HCT116 (cell line): ENCODE data around the gene PPP1R13L. TPM values are rescaled to one million over a fixed set of nuclear protein-coding genes. Genes with fewer than 3 reads are reported as not detected.
"Not testable (repeated sequence)": the region's sequence is repeated elsewhere in the genome, so short reads cannot be mapped to it uniquely, and the experiment has no call there.

Experiments used
- ATAC-seq: fragments of 200-7000 bp; cut with Tn5 transposase; 2 replicates; pipeline ENCODE4 v1.9.1; 2020; ENCODE audit warnings: mild to moderate bottlenecking, moderate library complexity
- BruUV-seq: library from RNA; stranded (reverse); fragments of 400-500 nt; replicated peaks from 2 replicates; lab custom pipeline; 2021; lab: Mats Ljungman, UMichigan
- CTCF ChIA-PET: fragments of 300-600 bp; sonication (Branson Sonifier 250); formaldehyde crosslinking; loops from one replicate; lab custom pipeline; 2021; ENCODE audit warnings: antibody characterized with exemption; lab: Charles Lee
- POLR2A ChIA-PET: fragments of 300-600, 350-600 bp; sonication (Branson Sonifier 250); formaldehyde crosslinking; loops from one replicate; lab custom pipeline; 2021; ENCODE audit warnings: antibody characterized with exemption; lab: Charles Lee
- RAD21 ChIA-PET, 2 experiments: fragments of 300-600 bp; sonication (Branson Sonifier 250); formaldehyde crosslinking; loops; one replicate each; lab custom pipeline; 2023; ENCODE audit warnings: low total read pairs in 2 of 2; ENCODE audit not compliant: uncharacterized antibody in 2 of 2, unreplicated experiment in 2 of 2, low non-redundant PET in 1 of 2; lab: Charles Lee
- DNase-seq: peaks from one replicate; pipeline ENCODE4 v3.0.0-alpha.2; 2010; ENCODE audit warnings: low read depth, low spot score
- H2AFZ ChIP-seq: fragments of 200-600 bp; shearing (Covaris generic), sonication (generic); 2 replicates; pipeline ENCODE4 v1.6.1; 2017; ENCODE audit warnings: low read depth, mixed run types, mixed read lengths, antibody characterized with exemption, low read length; ENCODE audit not compliant: poor library complexity, severe bottlenecking
- H3K27ac ChIP-seq: 2 replicates; pipeline ENCODE4 v1.5.1; 2012; ENCODE audit warnings: low read depth, low read length
- H3K27me3 ChIP-seq: fragments of 200-600 bp; sonication (generic); 2 replicates; pipeline ENCODE4 v1.6.1; 2016; ENCODE audit warnings: mixed run types, low read length, mixed read lengths; ENCODE audit not compliant: insufficient read depth
- H3K36me3 ChIP-seq, 2 experiments: fragments of 200-500 bp in 1 of 2; fragments of 200-600 bp in 1 of 2; sonication (Bioruptor generic) in 1 of 2; sonication (generic) in 1 of 2; 2 replicates each; pipeline versions ENCODE4 v1.5.1 to v1.6.1; 2014 to 2016; ENCODE audit warnings: low read length in 2 of 2, inconsistent platforms in 1 of 2, mixed read lengths in 1 of 2, mixed run types in 1 of 2; ENCODE audit not compliant: insufficient read depth in 2 of 2, control insufficient read depth in 1 of 2
- H3K4me1 ChIP-seq, 2 experiments: fragments of 200-600 bp in 1 of 2; sonication (generic) in 1 of 2; 2 replicates each; pipeline versions ENCODE4 v1.5.1 to v1.6.1; 2012 to 2017; ENCODE audit warnings: low read length in 2 of 2, inconsistent platforms in 1 of 2, mild to moderate bottlenecking in 1 of 2, mixed read lengths in 1 of 2, mixed run types in 1 of 2, moderate library complexity in 1 of 2; ENCODE audit not compliant: insufficient read depth in 2 of 2, control insufficient read depth in 1 of 2
- H3K4me2 ChIP-seq: fragments of 200-600 bp; sonication (generic); 2 replicates; pipeline ENCODE4 v1.6.1; 2017; ENCODE audit warnings: mixed run types, low read length, mixed read lengths
- H3K4me3 ChIP-seq, 2 experiments: fragments of 200-600 bp in 1 of 2; sonication (generic) in 1 of 2; replicated peaks in 1 of 2; 2 replicates each; pipeline ENCODE4 v1.5.1; 2011 to 2016; ENCODE audit warnings: low read length in 2 of 2, control low read depth in 1 of 2, low read depth in 1 of 2, mild to moderate bottlenecking in 1 of 2, mixed read lengths in 1 of 2, mixed run types in 1 of 2
- H3K79me2 ChIP-seq: fragments of 200-600 bp; sonication (generic); 2 replicates; pipeline ENCODE4 v1.6.1; 2017; ENCODE audit warnings: mild to moderate bottlenecking, mixed run types, low read length, moderate library complexity, mixed read lengths; ENCODE audit not compliant: insufficient read depth
- H3K9ac ChIP-seq: fragments of 200-600 bp; sonication (generic); 2 replicates; pipeline ENCODE4 v1.6.1; 2016; ENCODE audit warnings: low read length, mixed read lengths
- H3K9me2 ChIP-seq: fragments of 200-600 bp; sonication (generic), shearing (Covaris generic); 2 replicates; pipeline ENCODE4 v1.6.1; 2017; ENCODE audit warnings: mixed run types, mild to moderate bottlenecking, moderate library complexity; ENCODE audit not compliant: insufficient read depth
- H3K9me3 ChIP-seq, 2 experiments: fragments of 200-500 bp in 1 of 2; fragments of 200-600 bp in 1 of 2; sonication (Bioruptor generic) in 1 of 2; sonication (generic) in 1 of 2; 2 replicates each; pipeline ENCODE4 v1.6.1; 2014 to 2017; ENCODE audit warnings: low read length in 2 of 2, mixed read lengths in 2 of 2, inconsistent platforms in 1 of 2, low read depth in 1 of 2, mild to moderate bottlenecking in 1 of 2, mixed run types in 1 of 2, moderate library complexity in 1 of 2; ENCODE audit not compliant: control insufficient read depth in 1 of 2, insufficient read depth in 1 of 2
- H4K20me1 ChIP-seq: fragments of 200-600 bp; sonication (generic), shearing (Covaris generic); 2 replicates; pipeline ENCODE4 v1.6.1; 2017; ENCODE audit warnings: mixed run types, mild to moderate bottlenecking, moderate library complexity; ENCODE audit not compliant: insufficient read depth
- CBX3 ChIP-seq: IDR thresholded peaks from 2 replicates; pipeline ENCODE4 v1.6.1; 2012; ENCODE audit warnings: low read depth
- CEBPB ChIP-seq: IDR thresholded peaks from 2 replicates; pipeline ENCODE4 v1.6.1; 2012; ENCODE audit warnings: low read depth
- ELF1 ChIP-seq: IDR thresholded peaks from 2 replicates; pipeline ENCODE4 v1.6.1; 2012; ENCODE audit warnings: low read depth, borderline replicate concordance
- EZH2 ChIP-seq: fragments of 200-600 bp; sonication (generic); IDR thresholded peaks from 2 replicates; pipeline ENCODE4 v1.6.1; 2017; ENCODE audit warnings: antibody characterized with exemption, mixed run types
- EZH2phosphoT487 ChIP-seq: fragments of 200-600 bp; IDR thresholded peaks from 2 replicates; pipeline ENCODE4 v1.6.1; 2018; ENCODE audit warnings: antibody characterized with exemption, borderline replicate concordance
- FOSL1 ChIP-seq: IDR thresholded peaks from 2 replicates; pipeline ENCODE4 v1.6.1; 2012; ENCODE audit warnings: low read depth
- JUND ChIP-seq: IDR thresholded peaks from 2 replicates; pipeline ENCODE4 v1.6.1; 2012
- POLR2A ChIP-seq: IDR thresholded peaks from 2 replicates; pipeline ENCODE4 v1.7.0; 2011; ENCODE audit warnings: borderline replicate concordance; ENCODE audit not compliant: insufficient read depth, insufficient read length; ENCODE audit errors: extremely low read depth
- POLR2AphosphoS5 ChIP-seq: IDR thresholded peaks from 2 replicates; pipeline ENCODE4 v1.6.1; 2011; ENCODE audit warnings: mild to moderate bottlenecking, low read depth, low read length, moderate library complexity
- SP1 ChIP-seq: IDR thresholded peaks from 2 replicates; pipeline ENCODE4 v1.6.1; 2012; ENCODE audit warnings: low read depth
- YY1 ChIP-seq: IDR thresholded peaks from 2 replicates; pipeline ENCODE4 v1.6.1; 2011; ENCODE audit warnings: low read length, low read depth, moderate library complexity, mild to moderate bottlenecking; ENCODE audit not compliant: insufficient replicate concordance; ENCODE audit errors: extremely low read depth
- ZFX ChIP-seq: fragments of 450-650 bp; IDR thresholded peaks from 2 replicates; pipeline ENCODE4 v1.6.1; 2017
- intact Hi-C: fragments of 100-400 bp; cut with micrococcal nuclease; formaldehyde crosslinking; loops from 2 replicates; pipeline ENCODE4 v1.10.0; 2022
- total RNA-seq: library from RNA; stranded (reverse); gene quantifications from one replicate; pipeline ENCODE4 v1.2.1, GENCODE V29; 2021; ENCODE audit not compliant: unreplicated experiment
- TF ChIP-seq, protein P1 (sequence below): IDR thresholded peaks from 2 replicates; pipeline ENCODE4 v1.6.1; 2011; ENCODE audit warnings: mild to moderate bottlenecking, low read length, moderate library complexity; ENCODE audit not compliant: insufficient replicate concordance; ENCODE audit errors: extremely low read depth
- TF ChIP-seq, protein P2 (sequence below): IDR thresholded peaks from 2 replicates; pipeline ENCODE4 v1.6.1; 2012; ENCODE audit warnings: low read depth

PPP1R13L gene
- total RNA-seq, 1 experiment from 2014 or later, result 89.1 TPM

DNA sequence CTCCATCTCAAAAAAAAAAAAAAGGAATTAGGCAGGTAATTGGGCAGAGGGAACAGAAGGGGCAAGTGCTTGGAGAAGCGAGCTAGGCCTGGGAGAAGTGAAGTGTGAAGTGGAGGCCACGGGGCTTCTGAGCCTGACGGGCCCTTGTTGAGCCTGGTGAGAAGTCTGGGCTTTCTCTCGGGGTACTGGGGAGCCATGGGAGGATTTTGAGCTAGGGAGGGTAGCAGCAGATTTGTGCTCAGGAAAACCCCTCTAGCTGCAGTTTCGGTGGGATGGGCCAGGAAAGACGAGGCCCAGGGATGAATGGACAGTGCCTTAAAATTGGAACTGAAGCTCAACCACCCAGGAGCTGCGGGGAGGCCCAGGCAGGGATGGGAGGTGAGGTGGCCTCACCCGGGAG is 9.6 kb upstream of the PPP1R13L start (continued):
- TF ChIP-seq, protein P1, sequence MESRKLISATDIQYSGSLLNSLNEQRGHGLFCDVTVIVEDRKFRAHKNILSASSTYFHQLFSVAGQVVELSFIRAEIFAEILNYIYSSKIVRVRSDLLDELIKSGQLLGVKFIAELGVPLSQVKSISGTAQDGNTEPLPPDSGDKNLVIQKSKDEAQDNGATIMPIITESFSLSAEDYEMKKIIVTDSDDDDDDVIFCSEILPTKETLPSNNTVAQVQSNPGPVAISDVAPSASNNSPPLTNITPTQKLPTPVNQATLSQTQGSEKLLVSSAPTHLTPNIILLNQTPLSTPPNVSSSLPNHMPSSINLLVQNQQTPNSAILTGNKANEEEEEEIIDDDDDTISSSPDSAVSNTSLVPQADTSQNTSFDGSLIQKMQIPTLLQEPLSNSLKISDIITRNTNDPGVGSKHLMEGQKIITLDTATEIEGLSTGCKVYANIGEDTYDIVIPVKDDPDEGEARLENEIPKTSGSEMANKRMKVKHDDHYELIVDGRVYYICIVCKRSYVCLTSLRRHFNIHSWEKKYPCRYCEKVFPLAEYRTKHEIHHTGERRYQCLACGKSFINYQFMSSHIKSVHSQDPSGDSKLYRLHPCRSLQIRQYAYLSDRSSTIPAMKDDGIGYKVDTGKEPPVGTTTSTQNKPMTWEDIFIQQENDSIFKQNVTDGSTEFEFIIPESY, result no peak

DNA sequence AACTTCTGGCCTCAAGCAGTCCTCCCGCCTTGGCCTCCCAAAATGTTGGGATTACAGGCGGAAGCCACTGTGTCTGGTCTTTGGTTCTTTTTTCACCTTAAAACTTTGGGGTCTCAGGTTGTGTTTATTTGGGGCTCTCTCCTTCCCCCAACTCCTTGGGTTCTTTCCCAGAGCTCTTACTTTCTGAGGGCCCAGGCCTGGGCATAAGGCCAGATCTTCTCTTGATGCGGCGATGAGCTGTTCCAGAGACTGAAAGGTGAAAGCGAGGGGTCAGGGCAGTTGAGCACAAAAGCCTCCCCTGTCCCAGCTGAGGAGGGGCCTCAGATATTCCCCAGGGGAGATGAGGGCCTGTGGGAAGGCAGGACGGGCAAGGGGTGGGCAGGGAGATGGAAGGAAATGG is 8.6 kb upstream of the PPP1R13L start:
- H2AFZ ChIP-seq, result no peak overlapping the region
- no peak overlapping the region for H3K4me2 ChIP-seq
- H3K27ac ChIP-seq, result peak overlapping the region; percentile 26; the same call in 1 of the 2 replicates
- no peaks in the 10 kb centered on the region for H3K27me3 ChIP-seq
- peaks cover 19% of the 10 kb centered on the region; the same call in 1 of the 2 replicates for H3K79me2 ChIP-seq
- DNase-seq (no peak), ATAC-seq (no peak)
- H3K4me3 ChIP-seq, result no peak overlapping the region
- CTCF ChIA-PET, result interaction anchor here (1.3 kb wide), 1 partner anchor 26 kb away, joined by 3 read pairs; no protein-coding TSS in a partner anchor
- no peaks in the 10 kb centered on the region for H3K9me3 ChIP-seq
- intact Hi-C loops, result no loop called here
- POLR2A ChIA-PET, result no interaction called here
- TF ChIP-seq FOSL1 (no peak), CBX3 (no peak), EZH2phosphoT487 (no peak), CEBPB (no peak), EZH2 (no peak), ELF1 (no peak), POLR2A (no peak), SP1 (no peak), ZFX (no peak), YY1 (no peak), POLR2AphosphoS5 (no peak), JUND (no peak)
- TF ChIP-seq, protein P2, sequence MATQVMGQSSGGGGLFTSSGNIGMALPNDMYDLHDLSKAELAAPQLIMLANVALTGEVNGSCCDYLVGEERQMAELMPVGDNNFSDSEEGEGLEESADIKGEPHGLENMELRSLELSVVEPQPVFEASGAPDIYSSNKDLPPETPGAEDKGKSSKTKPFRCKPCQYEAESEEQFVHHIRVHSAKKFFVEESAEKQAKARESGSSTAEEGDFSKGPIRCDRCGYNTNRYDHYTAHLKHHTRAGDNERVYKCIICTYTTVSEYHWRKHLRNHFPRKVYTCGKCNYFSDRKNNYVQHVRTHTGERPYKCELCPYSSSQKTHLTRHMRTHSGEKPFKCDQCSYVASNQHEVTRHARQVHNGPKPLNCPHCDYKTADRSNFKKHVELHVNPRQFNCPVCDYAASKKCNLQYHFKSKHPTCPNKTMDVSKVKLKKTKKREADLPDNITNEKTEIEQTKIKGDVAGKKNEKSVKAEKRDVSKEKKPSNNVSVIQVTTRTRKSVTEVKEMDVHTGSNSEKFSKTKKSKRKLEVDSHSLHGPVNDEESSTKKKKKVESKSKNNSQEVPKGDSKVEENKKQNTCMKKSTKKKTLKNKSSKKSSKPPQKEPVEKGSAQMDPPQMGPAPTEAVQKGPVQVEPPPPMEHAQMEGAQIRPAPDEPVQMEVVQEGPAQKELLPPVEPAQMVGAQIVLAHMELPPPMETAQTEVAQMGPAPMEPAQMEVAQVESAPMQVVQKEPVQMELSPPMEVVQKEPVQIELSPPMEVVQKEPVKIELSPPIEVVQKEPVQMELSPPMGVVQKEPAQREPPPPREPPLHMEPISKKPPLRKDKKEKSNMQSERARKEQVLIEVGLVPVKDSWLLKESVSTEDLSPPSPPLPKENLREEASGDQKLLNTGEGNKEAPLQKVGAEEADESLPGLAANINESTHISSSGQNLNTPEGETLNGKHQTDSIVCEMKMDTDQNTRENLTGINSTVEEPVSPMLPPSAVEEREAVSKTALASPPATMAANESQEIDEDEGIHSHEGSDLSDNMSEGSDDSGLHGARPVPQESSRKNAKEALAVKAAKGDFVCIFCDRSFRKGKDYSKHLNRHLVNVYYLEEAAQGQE, result no peak
- no peaks in the 10 kb centered on the region for H3K9me2 ChIP-seq
- BruUV-seq, result no TSS peak
- peaks cover 4 to 25% of the 10 kb centered on the region in 2 experiments; a peak in 3 of 4 replicates for H3K4me1 ChIP-seq
- H4K20me1 ChIP-seq, result no peaks in the 10 kb centered on the region
- RAD21 ChIA-PET, result no interaction called here
- no peak overlapping the region for H3K9ac ChIP-seq
- peaks cover 21 to 39% of the 10 kb centered on the region in 2 experiments; a peak in 3 of 4 replicates for H3K36me3 ChIP-seq

DNA sequence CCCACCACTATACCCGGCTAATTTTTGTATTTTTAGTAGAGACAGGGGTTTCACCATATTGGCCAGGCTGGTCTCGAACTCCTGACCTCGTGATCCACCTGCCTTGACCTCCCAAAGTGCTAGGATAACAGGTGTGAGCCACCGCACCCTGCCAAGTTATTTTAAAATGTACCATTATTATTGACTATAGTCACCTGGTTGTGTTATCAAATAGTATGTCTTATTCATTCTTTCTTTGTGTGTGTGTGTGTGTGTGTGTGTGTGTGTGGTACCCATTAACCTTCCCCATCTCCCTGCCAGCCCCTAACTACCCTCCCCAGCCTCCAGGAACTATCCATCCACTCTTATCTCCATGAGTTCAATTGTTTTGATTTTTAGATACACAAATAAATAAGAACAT is 5.5 kb upstream of the PPP1R13L start:
- H2AFZ ChIP-seq, H3K27me3 ChIP-seq, CTCF ChIA-PET, POLR2A ChIA-PET, DNase-seq, H4K20me1 ChIP-seq, ATAC-seq, BruUV-seq, H3K9ac ChIP-seq, H3K4me2 ChIP-seq, H3K4me3 ChIP-seq, H3K9me3 ChIP-seq, intact Hi-C loops, H3K9me2 ChIP-seq, H3K27ac ChIP-seq, RAD21 ChIA-PET: not testable (repeated sequence)
- Histone ChIP-seq H3K79me2 (peaks cover 37% of the 10 kb centered on the region), H3K4me1 (peaks cover 0 to 26% of the 10 kb centered on the region in 2 experiments; a peak in 2 of 4 replicates), H3K36me3 (peaks cover 13 to 32% of the 10 kb centered on the region in 2 experiments; a peak in 3 of 4 replicates)
